GM12864 (cell line): ENCODE data around the gene CCR4.
"Not testable (repeated sequence)": the region's sequence is repeated elsewhere in the genome, so short reads cannot be mapped to it uniquely, and the experiment has no call there.

ENCODE experiments used
- DNase-seq: peaks from one replicate; pipeline ENCODE4 v3.0.0-alpha.2; 2011; ENCODE audit warnings: low read depth
- H3K4me3 ChIP-seq: 2 replicates; pipeline ENCODE4 v1.5.1; 2011; ENCODE audit warnings: mild to moderate bottlenecking, low read depth, low read length, control low read depth
- TF ChIP-seq, protein P1 (sequence below): IDR thresholded peaks from 2 replicates; pipeline ENCODE4 v1.5.1; 2011; ENCODE audit warnings: low read depth, mild to moderate bottlenecking, moderate library complexity, low read length, control low read depth, inconsistent platforms; ENCODE audit errors: missing control alignments

The CCR4 gene

DNA sequence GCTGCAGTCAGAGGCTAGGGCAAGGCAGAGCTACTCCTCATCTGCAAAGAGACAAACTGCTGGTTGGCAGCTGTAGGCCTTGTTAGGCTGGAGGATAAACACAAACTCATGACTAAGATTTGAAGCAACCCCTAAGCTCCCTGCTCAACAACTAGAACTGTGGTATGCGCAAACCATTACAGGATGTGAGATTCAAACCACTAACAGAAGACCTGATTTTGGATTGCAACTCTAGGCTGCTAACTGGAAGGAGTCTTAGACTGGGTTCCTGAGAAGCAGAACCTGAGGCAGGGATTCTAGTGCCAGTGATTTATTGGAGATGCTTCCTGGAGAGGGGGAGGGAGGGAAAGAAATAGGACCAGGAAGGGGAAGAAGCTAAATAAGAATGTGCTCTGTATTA lies 22.5 kb downstream of the CCR4 start:
- TF ChIP-seq, protein P1, sequence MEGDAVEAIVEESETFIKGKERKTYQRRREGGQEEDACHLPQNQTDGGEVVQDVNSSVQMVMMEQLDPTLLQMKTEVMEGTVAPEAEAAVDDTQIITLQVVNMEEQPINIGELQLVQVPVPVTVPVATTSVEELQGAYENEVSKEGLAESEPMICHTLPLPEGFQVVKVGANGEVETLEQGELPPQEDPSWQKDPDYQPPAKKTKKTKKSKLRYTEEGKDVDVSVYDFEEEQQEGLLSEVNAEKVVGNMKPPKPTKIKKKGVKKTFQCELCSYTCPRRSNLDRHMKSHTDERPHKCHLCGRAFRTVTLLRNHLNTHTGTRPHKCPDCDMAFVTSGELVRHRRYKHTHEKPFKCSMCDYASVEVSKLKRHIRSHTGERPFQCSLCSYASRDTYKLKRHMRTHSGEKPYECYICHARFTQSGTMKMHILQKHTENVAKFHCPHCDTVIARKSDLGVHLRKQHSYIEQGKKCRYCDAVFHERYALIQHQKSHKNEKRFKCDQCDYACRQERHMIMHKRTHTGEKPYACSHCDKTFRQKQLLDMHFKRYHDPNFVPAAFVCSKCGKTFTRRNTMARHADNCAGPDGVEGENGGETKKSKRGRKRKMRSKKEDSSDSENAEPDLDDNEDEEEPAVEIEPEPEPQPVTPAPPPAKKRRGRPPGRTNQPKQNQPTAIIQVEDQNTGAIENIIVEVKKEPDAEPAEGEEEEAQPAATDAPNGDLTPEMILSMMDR, result no peak
- DNase-seq, result no peak
- H3K4me3 ChIP-seq, result no peak overlapping the region

DNA sequence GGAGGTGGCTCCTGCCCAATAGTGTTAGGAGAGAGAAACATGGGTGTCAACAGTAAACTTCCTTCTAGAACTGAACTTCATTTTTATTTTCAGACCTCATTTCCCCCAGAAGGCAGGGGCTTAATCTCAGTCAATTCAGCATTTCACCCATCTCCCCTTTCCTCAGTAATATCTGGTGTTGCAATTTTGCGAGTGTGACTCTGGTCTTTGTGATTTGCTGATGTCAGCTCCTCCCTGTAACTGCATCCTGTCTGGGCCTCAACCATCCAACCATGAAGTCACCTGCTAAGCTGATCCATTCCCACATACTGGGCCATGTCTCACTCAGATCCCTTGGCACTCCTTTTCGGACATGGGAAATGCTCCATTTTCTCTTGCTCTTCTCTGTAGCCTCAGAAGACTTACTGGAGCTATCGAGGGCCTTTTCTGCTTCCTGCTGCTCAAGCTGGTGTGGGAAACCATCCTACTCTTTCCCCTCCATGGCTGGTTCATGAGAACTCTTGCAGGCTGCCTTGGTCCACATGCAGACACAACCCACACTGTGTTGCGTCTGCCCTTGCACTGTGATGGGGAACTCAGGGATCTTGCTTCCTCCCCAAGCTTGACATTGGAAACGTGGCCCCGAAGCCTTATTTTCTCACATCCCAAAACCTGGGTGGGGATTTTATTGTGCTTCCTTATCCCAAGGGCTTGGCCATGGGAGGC lies 24.6 kb downstream of the CCR4 start:
- H3K4me3 ChIP-seq, result no peak overlapping the region
- DNase-seq, result no peak
- TF ChIP-seq, protein P1, result no peak

DNA sequence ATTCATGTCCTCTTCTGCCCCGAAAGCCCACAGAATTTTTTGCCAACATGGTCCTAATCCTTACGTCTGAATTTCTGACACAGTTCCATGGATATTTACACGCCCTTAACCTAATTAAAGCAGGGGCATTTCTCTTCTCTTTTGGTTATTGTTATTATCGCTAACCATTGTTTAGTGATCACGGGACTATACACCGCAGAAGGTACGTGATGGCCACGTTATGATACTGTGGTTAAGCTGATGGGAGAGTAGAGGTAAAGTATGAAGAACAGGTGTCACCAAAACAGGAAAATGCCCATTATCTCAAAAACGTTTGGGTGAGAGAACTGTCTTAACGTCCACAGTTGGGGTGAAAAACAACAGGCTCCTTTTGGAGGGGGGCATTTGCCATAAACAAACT lies 26.4 kb downstream of the CCR4 start:
- DNase-seq, result no peak
- H3K4me3 ChIP-seq, result no peak overlapping the region
- TF ChIP-seq, protein P1, result no peak

DNA sequence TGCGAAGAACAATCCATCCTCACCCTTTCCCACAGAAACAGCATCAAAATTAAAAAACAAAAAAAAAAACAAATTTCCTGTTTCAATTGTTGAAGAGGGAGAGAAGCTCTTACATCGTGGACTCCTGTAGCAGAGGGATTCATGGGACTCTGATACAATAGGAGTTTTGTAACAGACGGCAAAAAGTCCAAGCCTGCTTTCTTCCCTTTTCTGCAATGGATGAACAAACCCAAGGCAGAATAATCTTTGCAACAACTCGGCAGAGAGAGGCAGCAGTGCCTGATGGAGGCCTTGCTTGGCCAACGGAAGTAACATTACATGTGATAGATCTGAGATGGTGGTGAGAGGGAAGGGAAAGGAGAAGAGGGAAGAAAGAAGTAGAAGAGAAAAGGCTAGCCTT lies 26.9 kb downstream of the CCR4 start:
- no peak overlapping the region for H3K4me3 ChIP-seq
- TF ChIP-seq, protein P1, result no peak
- DNase-seq, result no peak

DNA sequence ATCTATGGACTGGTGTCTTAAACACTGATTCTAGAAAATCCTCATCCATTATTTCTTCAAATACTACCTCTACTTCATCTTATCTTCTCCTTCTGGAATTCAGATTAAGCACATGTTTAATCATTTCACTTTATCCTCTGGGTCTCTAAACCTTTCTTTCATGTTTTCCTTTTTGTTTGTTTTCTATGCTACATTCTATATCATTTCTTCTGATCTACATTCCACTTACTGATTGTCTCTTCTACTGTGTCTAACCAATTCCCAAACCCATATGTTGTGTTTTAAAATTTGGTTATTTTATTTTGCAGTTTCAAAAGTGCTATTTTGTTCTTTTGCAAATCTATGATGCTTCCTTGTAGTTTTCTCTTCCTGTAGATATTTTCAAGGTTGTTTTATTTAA lies 31.7 kb downstream of the CCR4 start:
- no peak overlapping the region for H3K4me3 ChIP-seq
- TF ChIP-seq, protein P1, result no peak
- no peak for DNase-seq

DNA sequence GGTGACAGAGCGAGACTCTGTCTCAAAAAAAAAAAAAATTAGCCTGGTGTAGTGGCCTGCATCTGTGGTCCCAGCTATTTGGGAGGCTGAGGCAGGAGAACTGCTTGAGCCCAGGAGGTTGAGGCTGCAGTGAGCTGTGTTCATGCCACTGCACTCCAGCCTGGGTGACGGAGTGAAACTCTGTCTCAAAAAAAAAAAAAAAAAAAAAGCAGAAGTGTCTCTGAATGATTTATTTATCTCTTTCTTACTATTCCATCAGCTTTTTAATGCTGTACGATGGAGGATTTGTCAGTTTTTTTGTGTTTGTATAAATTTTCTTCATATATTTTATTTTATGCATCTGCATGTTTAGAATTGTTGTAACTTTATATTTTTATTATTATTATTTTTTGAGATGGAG lies 33.5 kb downstream of the CCR4 start:
- H3K4me3 ChIP-seq, DNase-seq: not testable (repeated sequence)

DNA sequence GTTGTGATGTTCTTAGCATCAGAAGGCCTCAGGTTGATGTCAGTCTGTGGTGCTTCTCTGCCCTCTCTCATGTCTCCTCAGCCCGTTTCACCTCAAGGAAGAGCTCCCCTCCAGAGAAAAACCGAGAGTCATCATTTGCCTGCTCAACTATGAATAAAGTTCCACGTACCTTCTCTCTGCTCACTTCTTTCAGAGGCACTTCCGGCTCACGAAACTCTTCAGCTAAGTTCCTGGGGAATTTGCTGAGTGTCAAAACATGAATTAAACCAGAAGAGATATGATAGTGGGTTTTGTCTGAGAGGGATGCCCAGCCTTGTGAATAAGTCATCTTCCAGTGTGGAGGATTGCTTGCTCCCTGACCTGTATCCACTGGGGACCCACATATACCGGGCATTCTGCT lies 37.7 kb downstream of the CCR4 start:
- TF ChIP-seq, protein P1, result no peak
- DNase-seq, result no peak
- no peak overlapping the region for H3K4me3 ChIP-seq
